ENCODE data around the gene TCEA3. TPM values are rescaled to one million over a fixed set of nuclear protein-coding genes. Genes with fewer than 3 reads are reported as not detected.

TCEA3 gene
- total and polyA plus RNA-seq, 2 experiments from 2014 or later = not detected

GRCh38 chr1:23362218-23362713 lies 62.3 kb downstream of the TCEA3 start (continued):
- TF ChIP-seq ZNF462 (CRISPR knock-in tag; IDR thresholded peaks at IDR 0.05) = no peak
- TF ChIP-seq ETS1 (IDR thresholded peaks at IDR 0.05) = no peak
- no peak for TF ChIP-seq ZNF331 (CRISPR knock-in tag; IDR thresholded peaks at IDR 0.05; ENCODE audit: low read depth)
- TF ChIP-seq POLR2AphosphoS5 (IDR thresholded peaks at IDR 0.05; ENCODE audit: low read depth) = no peak
- no peak for TF ChIP-seq CREB1 (CRISPR knock-in tag; IDR thresholded peaks at IDR 0.05; ENCODE audit: low read depth)
- no peak for TF ChIP-seq NANOG (IDR thresholded peaks at IDR 0.05; ENCODE audit: borderline replicate concordance)

- peaks cover 98% of the 10 kb centered on the region for H3K27me3 ChIP-seq (ENCODE audit: insufficient read depth)
- peaks cover 100% of the 10 kb centered on the region for H3K27me3 Mint-ChIP-seq (ENCODE audit: insufficient read depth, low read depth, poor library complexity)
- ATAC-seq = no peak
- no peak for TF ChIP-seq REST (IDR thresholded peaks at IDR 0.05; ENCODE audit: unreplicated experiment)
- TF ChIP-seq POLR2AphosphoS5 (IDR thresholded peaks at IDR 0.05; ENCODE audit: low read depth) = no peak
- no peak for TF ChIP-seq JUNB (IDR thresholded peaks at IDR 0.05; ENCODE audit: unreplicated experiment)
These were observed 66.2 kb downstream of the TCEA3 start for GRCh38 chr1:23358310-23358875.

More at GRCh38 chr1:23358310-23358875, 66.2 kb downstream of the TCEA3 start:
- DNase-seq (ENCODE audit: low spot score) = no peak
- peaks cover 27% of the 10 kb centered on the region for H3K36me3 ChIP-seq (ENCODE audit: insufficient read depth)
- no peaks in the 10 kb centered on the region for H3K4me1 ChIP-seq (ENCODE audit: insufficient read depth)
- H3K79me2 ChIP-seq (replicated peaks; ENCODE audit: insufficient read depth) = no peaks in the 10 kb centered on the region
- H4K20me1 ChIP-seq (replicated peaks; ENCODE audit: insufficient read depth) = peaks cover 31% of the 10 kb centered on the region
- Mint-ChIP-seq H3K4me1 (no peaks in the 10 kb centered on the region), H3K4me3 (no peak overlapping the region), H3K9me3 (peaks cover 49% of the 10 kb centered on the region), H3K27ac (no peak overlapping the region), H3K36me3 (ENCODE audit: low read depth) (peaks cover 41% of the 10 kb centered on the region)
- H2AFZ ChIP-seq = no peak overlapping the region
- H3K4me2 ChIP-seq = no peak overlapping the region
- H3K9me2 ChIP-seq (ENCODE audit: insufficient read depth) = no peaks in the 10 kb centered on the region
- no peak overlapping the region for H3K27ac ChIP-seq (ENCODE audit: low read depth)
- H3F3A ChIP-seq (replicated peaks; ENCODE audit: low read depth) = 0 out of 2 replicates have a peak, but pooled peaks cover 3% of the 10 kb centered on the region
- H3K4me3 ChIP-seq = no peak overlapping the region
